DND-41 (cell line): Measurements from ENCODE around the gene USP32.

ENCODE experiments used
- ATAC-seq: fragments of 200-7000 bp; cut with Tn5 transposase; 3 replicates; pipeline ENCODE4 v1.9.1; 2021; ENCODE audit warnings: low read depth; ENCODE audit not compliant: insufficient read depth
- DNase-seq: peaks from one replicate; pipeline ENCODE4 v3.0.0-alpha.2; 2020
- H2AFZ ChIP-seq: 2 replicates; pipeline ENCODE4 v1.6.0; 2012; ENCODE audit warnings: low read depth, low read length
- H3K27ac ChIP-seq: 2 replicates; pipeline ENCODE4 v1.5.1; 2012; ENCODE audit warnings: low read length, inconsistent platforms
- H3K27me3 ChIP-seq: fragments of 200-600 bp; sonication (generic); 2 replicates; pipeline ENCODE4 v1.6.0; 2012; ENCODE audit warnings: low read length, mild to moderate bottlenecking, inconsistent platforms; ENCODE audit not compliant: insufficient read depth, poor library complexity
- H3K36me3 ChIP-seq: 2 replicates; pipeline ENCODE4 v1.5.1; 2012; ENCODE audit warnings: low read length, inconsistent platforms; ENCODE audit not compliant: insufficient read depth
- H3K4me1 ChIP-seq: 2 replicates; pipeline ENCODE4 v1.5.1; 2012; ENCODE audit warnings: mild to moderate bottlenecking, low read length; ENCODE audit not compliant: insufficient read depth
- H3K4me2 ChIP-seq: 2 replicates; pipeline ENCODE4 v1.6.0; 2012; ENCODE audit warnings: mild to moderate bottlenecking, moderate library complexity, low read length, inconsistent platforms; ENCODE audit not compliant: insufficient read depth
- H3K4me3 ChIP-seq, 2 experiments: fragments of 200-600 bp in 1 of 2; shearing (Covaris generic) in 1 of 2; 2 replicates each; pipeline ENCODE4 v1.5.1; 2012 to 2016; ENCODE audit warnings: inconsistent platforms in 2 of 2, low read length in 2 of 2, mild to moderate bottlenecking in 2 of 2, low read depth in 1 of 2, moderate library complexity in 1 of 2
- H3K79me2 ChIP-seq: 2 replicates; pipeline ENCODE4 v1.6.0; 2012; ENCODE audit warnings: low read length, inconsistent platforms; ENCODE audit not compliant: insufficient read depth
- H3K9ac ChIP-seq: 2 replicates; pipeline ENCODE4 v1.6.0; 2012; ENCODE audit warnings: low read depth, mild to moderate bottlenecking, inconsistent platforms, low read length, moderate library complexity
- H3K9me3 ChIP-seq: 2 replicates; pipeline ENCODE4 v1.5.1; 2012; ENCODE audit warnings: low read length, moderate library complexity, mild to moderate bottlenecking, inconsistent platforms; ENCODE audit not compliant: insufficient read depth, severe bottlenecking
- H4K20me1 ChIP-seq: 2 replicates; pipeline ENCODE4 v1.6.0; 2012; ENCODE audit warnings: low read length; ENCODE audit not compliant: insufficient read depth
- CTCF ChIP-seq: IDR thresholded peaks from 2 replicates; pipeline ENCODE4 v1.5.1; 2012; ENCODE audit warnings: borderline replicate concordance, low read length, moderate library complexity, mild to moderate bottlenecking; ENCODE audit not compliant: poor library complexity, severe bottlenecking; ENCODE audit errors: extremely low read depth
- EZH2 ChIP-seq: IDR thresholded peaks from 3 replicates; pipeline ENCODE4 v1.6.1; 2012; ENCODE audit warnings: borderline replicate concordance, low read depth, mild to moderate bottlenecking, moderate library complexity, low read length, inconsistent platforms; ENCODE audit not compliant: severe bottlenecking

Gene USP32

GRCh38 chr17:60253048-60253447, 138.9 kb downstream of the USP32 start:
- TF ChIP-seq EZH2 (no peak), CTCF (no peak)
- H3K9me3 ChIP-seq, result no peaks in the 10 kb centered on the region
- ATAC-seq (no peak), DNase-seq (no peak)
- H2AFZ ChIP-seq, result no peak overlapping the region
- H3K79me2 ChIP-seq, result no peaks in the 10 kb centered on the region
- peaks cover 62% of the 10 kb centered on the region for H3K36me3 ChIP-seq
- H3K4me1 ChIP-seq, result no peaks in the 10 kb centered on the region
- no peaks in the 10 kb centered on the region for H4K20me1 ChIP-seq
- H3K27ac ChIP-seq, result no peak overlapping the region
- H3K9ac ChIP-seq, result no peak overlapping the region
- H3K4me3 ChIP-seq, result no peak overlapping the region
- H3K27me3 ChIP-seq, result no peaks in the 10 kb centered on the region
- H3K4me2 ChIP-seq, result no peak overlapping the region

- peaks cover 57% of the 10 kb centered on the region for H3K36me3 ChIP-seq
- no peak for TF ChIP-seq CTCF
- no peak for TF ChIP-seq EZH2
- ATAC-seq, result no peak
Observed at GRCh38 chr17:60252459-60252858, 139.5 kb downstream of the USP32 start.

GRCh38 chr17:60249290-60249826, 142.6 kb downstream of the USP32 start:
- TF ChIP-seq CTCF, result no peak
- TF ChIP-seq EZH2, result no peak
- no peaks in the 10 kb centered on the region for H4K20me1 ChIP-seq
- no peaks in the 10 kb centered on the region for H3K4me1 ChIP-seq
- H3K4me2 ChIP-seq, result no peak overlapping the region
- no peak overlapping the region for H3K27ac ChIP-seq
- H3K36me3 ChIP-seq, result peaks cover 44% of the 10 kb centered on the region
- no peak overlapping the region for H3K9ac ChIP-seq
- H3K4me3 ChIP-seq, result no peak overlapping the region
- no peaks in the 10 kb centered on the region for H3K79me2 ChIP-seq
- ATAC-seq (no peak), DNase-seq (no peak)
- no peaks in the 10 kb centered on the region for H3K27me3 ChIP-seq
- H3K9me3 ChIP-seq, result no peaks in the 10 kb centered on the region
- no peak overlapping the region for H2AFZ ChIP-seq

More at GRCh38 chr17:60252459-60252858, 139.5 kb downstream of the USP32 start:
- no peak for DNase-seq
- H3K9me3 ChIP-seq, result no peaks in the 10 kb centered on the region
- no peak overlapping the region for H3K4me2 ChIP-seq
- H3K27ac ChIP-seq, result no peak overlapping the region
- no peaks in the 10 kb centered on the region for H4K20me1 ChIP-seq
- no peaks in the 10 kb centered on the region for H3K4me1 ChIP-seq
- no peaks in the 10 kb centered on the region for H3K27me3 ChIP-seq
- H2AFZ ChIP-seq, result no peak overlapping the region
- H3K79me2 ChIP-seq, result no peaks in the 10 kb centered on the region
- no peak overlapping the region for H3K4me3 ChIP-seq
- no peak overlapping the region for H3K9ac ChIP-seq
